Ovary (tissue), 9 donors: ENCODE results near the gene SMARCB1. TPM values are rescaled to one million over a fixed set of nuclear protein-coding genes. Genes with fewer than 3 reads are reported as not detected.

ENCODE experiments used
- DNase-seq, 5 donors: peaks; one replicate each; pipeline ENCODE4 v3.0.0-alpha.2; 2019 to 2020
- H3K27ac ChIP-seq, 2 donors: fragments of 200-600 bp; one replicate each; pipeline versions ENCODE4 v1.5.1 to v1.8.0; 2019 to 2022
- H3K27me3 ChIP-seq: fragments of 200-600 bp; one replicate; pipeline ENCODE4 v1.8.0; 2022
- H3K36me3 ChIP-seq: fragments of 200-600 bp; sonication (generic); one replicate; pipeline ENCODE4 v1.5.1; 2019
- H3K4me1 ChIP-seq: one replicate; pipeline ENCODE4 v1.8.1; 2013; ENCODE audit warnings: mild to moderate bottlenecking, moderate library complexity; ENCODE audit not compliant: insufficient read depth
- H3K4me3 ChIP-seq: fragments of 200-600 bp; sonication (generic); one replicate; pipeline ENCODE4 v1.5.1; 2017
- H3K9me3 ChIP-seq, 2 donors: fragments of 200-600 bp in 1 of 2; sonication (generic) in 1 of 2; one replicate each; pipeline versions ENCODE4 v1.5.1 to v1.8.1; 2013 to 2019; ENCODE audit warnings: mild to moderate bottlenecking in 1 of 2, moderate library complexity in 1 of 2
- EP300 ChIP-seq: sonication (generic); formaldehyde crosslinking; IDR thresholded peaks from one replicate; pipeline ENCODE4 v1.6.1; 2017; ENCODE audit warnings: antibody characterized with exemption
- POLR2A ChIP-seq: fragments of 450-650 bp; IDR thresholded peaks from one replicate; pipeline ENCODE4 v1.6.1; 2017; ENCODE audit warnings: antibody characterized with exemption, mild to moderate bottlenecking, moderate library complexity
- WGBS, 3 donors: extraction: QIAGEN DNeasy Blood & Tissue Kit in 1 of 3; methylation state at CpG; one replicate each; pipeline versions ENCODE4 v1.1.5 to v1.1.7; 2013 to 2017; 5-methylcytosine and 5-hydroxymethylcytosine counted together
- intact Hi-C, 4 donors: fragments of 100-400 bp; cut with DNase I; formaldehyde crosslinking; loops; one replicate each; pipeline versions ENCODE4 v1.11.0 to v1.15.1; 2022 to 2023
- polyA plus RNA-seq, 2 donors: library from polyadenylated mRNA; stranded (reverse); fragments of 200-250 nt in 1 of 2; fragments of 350-450 nt in 1 of 2; fragmentation: Illumina TruSeq in 1 of 2; extraction: RNeasy Lipid Tissue Mini Kit (QIAGEN cat#74804) in 1 of 2; gene quantifications; one replicate each; pipeline ENCODE4 v1.2.3, GENCODE V29; 2013 to 2014
- total RNA-seq, 7 donors: library from RNA; depleted of rRNA in 2 of 7; stranded (reverse); fragments of >200 nt in 2 of 7; fragmentation: NEBNext Ultra II Directional in 3 of 7; extraction: Animal tissue kit (Norgen Biotek cat#: 25700) in 3 of 7; gene quantifications; one replicate each; pipeline versions ENCODE4 v1.1.0 to v1.2.4, GENCODE V29; 2016 to 2023
- TF ChIP-seq, protein P1 (sequence below), 3 donors: fragments of 450-650 bp in 2 of 3; fragments of 200-600 bp in 1 of 3; IDR thresholded peaks; one replicate each; pipeline versions ENCODE4 v1.5.1 to v1.8.0; 2016 to 2022; ENCODE audit warnings: antibody characterized with exemption in 3 of 3, mild to moderate bottlenecking in 1 of 3
- donor health status: DM: no; HTN: no; CAD: no; lungs with moderate emphysema.
- donor health status: DM: no; HTN: no; CAD: no.
- donor health status: Bipolar disorder and iron deficiency.
- donor health status: DM: yes; HTN: yes; CAD: no.
- donor health status: DM: no; HTN: no; CAD: no.
- donor health status: DM: yes; HTN: yes; CAD: no.

The SMARCB1 gene
- total and polyA plus RNA-seq, 9 donors: 47.1 to 107 (median 87.0) TPM

DNA sequence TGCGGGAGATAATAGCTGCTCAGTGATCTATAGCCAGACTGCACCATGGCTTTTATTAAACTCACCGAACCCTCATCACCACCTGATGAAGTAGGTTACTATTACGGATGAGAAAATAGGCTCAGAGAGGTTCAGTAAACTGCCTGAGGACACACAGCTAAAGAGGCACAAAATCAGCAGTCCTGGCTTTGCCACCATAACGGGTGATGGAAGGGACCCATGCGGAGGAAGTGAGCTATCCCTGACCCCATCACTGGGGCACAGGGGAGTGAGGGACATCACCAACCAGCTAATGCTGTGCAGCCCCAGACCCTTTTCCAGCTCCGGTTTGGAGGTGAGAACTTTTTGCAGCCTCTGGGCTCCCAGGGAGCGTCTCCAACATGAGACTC is 59.3 kb downstream of the SMARCB1 start:
- Histone ChIP-seq H3K9me3 (no peaks in the 10 kb centered on the region), H3K27me3 (no peaks in the 10 kb centered on the region), H3K36me3 (no peaks in the 10 kb centered on the region), H3K27ac (no peak overlapping the region), H3K4me3 (no peak overlapping the region), H3K4me1 (peaks cover 5% of the 10 kb centered on the region)
- WGBS, 3 donors: 69 to 77% (median 75%) methylated on average over 7 of the region's 7 CpGs
- no peak for DNase-seq
- TF ChIP-seq EP300: no peak
- TF ChIP-seq, protein P1, sequence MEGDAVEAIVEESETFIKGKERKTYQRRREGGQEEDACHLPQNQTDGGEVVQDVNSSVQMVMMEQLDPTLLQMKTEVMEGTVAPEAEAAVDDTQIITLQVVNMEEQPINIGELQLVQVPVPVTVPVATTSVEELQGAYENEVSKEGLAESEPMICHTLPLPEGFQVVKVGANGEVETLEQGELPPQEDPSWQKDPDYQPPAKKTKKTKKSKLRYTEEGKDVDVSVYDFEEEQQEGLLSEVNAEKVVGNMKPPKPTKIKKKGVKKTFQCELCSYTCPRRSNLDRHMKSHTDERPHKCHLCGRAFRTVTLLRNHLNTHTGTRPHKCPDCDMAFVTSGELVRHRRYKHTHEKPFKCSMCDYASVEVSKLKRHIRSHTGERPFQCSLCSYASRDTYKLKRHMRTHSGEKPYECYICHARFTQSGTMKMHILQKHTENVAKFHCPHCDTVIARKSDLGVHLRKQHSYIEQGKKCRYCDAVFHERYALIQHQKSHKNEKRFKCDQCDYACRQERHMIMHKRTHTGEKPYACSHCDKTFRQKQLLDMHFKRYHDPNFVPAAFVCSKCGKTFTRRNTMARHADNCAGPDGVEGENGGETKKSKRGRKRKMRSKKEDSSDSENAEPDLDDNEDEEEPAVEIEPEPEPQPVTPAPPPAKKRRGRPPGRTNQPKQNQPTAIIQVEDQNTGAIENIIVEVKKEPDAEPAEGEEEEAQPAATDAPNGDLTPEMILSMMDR (IDR thresholded peaks at IDR 0.05): no peak
- TF ChIP-seq POLR2A: no peak
- intact Hi-C loops: loop anchor here (5.0 to 10.0 kb wide), 3 partner anchors 79 to 311 kb away; partner anchors contain the start of gene CHCHD10 (in 4 of the 4)

DNA sequence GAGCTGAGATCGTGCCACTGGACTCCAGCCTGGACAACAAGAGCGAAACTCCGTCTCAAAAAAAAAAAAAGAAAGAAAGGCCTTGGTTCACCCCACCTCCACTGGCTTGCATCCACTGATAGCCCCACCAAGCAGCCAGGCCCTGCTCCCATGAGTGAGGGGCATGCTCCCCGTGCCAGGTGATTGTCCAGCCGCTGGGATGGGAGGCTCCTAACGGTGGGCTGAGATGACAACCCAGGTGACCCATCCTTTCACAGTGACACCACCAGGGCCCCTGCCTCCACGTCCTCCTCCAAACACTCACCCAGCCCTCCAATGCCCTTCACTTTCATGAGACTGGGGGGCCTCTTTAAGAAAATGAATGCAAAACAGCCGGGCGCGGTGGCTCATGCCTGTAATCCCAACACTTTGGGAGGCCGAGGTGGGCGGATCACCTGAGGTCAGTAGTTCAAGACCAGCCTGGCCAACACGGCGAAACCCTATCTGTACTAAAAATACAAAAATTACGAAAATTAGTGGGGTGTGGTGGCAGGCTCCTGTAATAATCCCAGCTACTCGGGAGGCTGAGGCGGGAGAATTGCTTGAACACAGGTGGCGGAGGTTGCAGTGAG is 60.6 kb downstream of the SMARCB1 start:
- H3K27ac ChIP-seq: no peak overlapping the region
- no peaks in the 10 kb centered on the region for H3K27me3 ChIP-seq
- WGBS, 3 donors: 70 to 80% (median 80%) methylated on average over 18 of the region's 18 CpGs
- H3K9me3 ChIP-seq: no peaks in the 10 kb centered on the region
- no peak for DNase-seq
- peaks cover 5% of the 10 kb centered on the region for H3K4me1 ChIP-seq
- no peak for TF ChIP-seq POLR2A
- TF ChIP-seq, protein P1 (IDR thresholded peaks at IDR 0.05): no peak
- TF ChIP-seq EP300: no peak
- no peak overlapping the region for H3K4me3 ChIP-seq
- intact Hi-C loops: loop anchor here (5.0 to 10.0 kb wide), 3 partner anchors 80 to 313 kb away; partner anchors contain the start of gene CHCHD10 (in 4 of the 4)
- H3K36me3 ChIP-seq: no peaks in the 10 kb centered on the region

DNA sequence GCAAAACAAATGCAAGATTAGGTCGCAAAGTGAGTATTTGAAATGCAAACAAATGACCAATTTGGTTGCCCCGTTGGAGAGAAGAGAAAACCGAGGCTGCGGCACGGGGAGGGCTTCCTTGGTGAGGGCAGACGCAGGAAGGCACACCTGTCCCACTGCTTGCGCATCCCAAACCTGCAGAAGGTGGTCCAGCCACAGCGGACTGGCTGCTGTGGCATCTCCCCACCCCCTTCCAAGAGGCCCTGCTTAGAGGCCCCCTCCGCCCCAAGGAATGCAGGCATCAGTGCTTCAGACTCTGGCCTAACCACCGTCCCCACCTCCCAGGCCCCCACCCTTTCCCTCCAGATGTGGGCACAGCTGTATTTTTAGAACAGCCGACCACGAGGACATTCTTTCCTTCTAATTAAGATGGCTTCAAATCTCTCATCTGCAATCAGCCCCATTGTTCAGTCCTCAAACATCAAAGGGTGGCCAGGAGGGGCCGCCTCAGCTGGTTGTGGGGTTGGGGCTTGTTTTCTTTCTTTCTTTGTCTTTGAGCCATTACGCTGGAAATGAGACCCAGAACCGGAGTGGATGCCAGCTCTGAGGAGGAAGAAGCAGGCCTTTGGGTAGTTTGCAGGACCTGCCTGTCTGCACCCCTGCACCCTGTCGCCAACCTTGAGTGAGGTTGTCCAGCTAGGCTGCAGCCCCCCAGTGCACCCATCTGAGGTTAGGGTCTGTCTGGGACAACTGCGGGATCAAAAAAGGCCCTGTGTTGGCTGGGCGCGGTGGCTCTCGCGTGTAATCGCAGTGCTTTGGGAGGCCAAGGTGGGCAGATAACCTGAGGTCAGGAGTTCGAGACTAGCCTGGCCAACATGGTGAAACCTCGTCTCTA is 61.5 kb downstream of the SMARCB1 start:
- intact Hi-C loops: loop anchor here (5.0 to 10.0 kb wide), 3 partner anchors 81 to 313 kb away; partner anchors contain the start of gene CHCHD10 (in 4 of the 4)
- H3K27me3 ChIP-seq: no peaks in the 10 kb centered on the region

More for the DNA sequence above, 61.5 kb downstream of the SMARCB1 start:
- TF ChIP-seq EP300 (no peak), POLR2A (no peak)
- TF ChIP-seq, protein P1 (IDR thresholded peaks at IDR 0.05): no peak
- no peak for DNase-seq
- WGBS, 3 donors: 70 to 81% (median 73%) methylated on average over 24 of the region's 24 CpGs
- no peaks in the 10 kb centered on the region for H3K9me3 ChIP-seq
- no peak overlapping the region for H3K4me3 ChIP-seq
- no peak overlapping the region for H3K27ac ChIP-seq
- no peaks in the 10 kb centered on the region for H3K36me3 ChIP-seq
- H3K4me1 ChIP-seq: peaks cover 5% of the 10 kb centered on the region
